SIG-M5 (cell line): ENCODE results near the gene ID4.
"Not testable (repeated sequence)": the region's sequence is repeated elsewhere in the genome, so short reads cannot be mapped to it uniquely, and the experiment has no call there.

Experiments
- DNase-seq: peaks from one replicate; lab custom pipeline; 2025; lab: John Stamatoyannopoulos, UW

Gene ID4

GRCh38 chr6:19833947-19834346 lies 3.2 kb upstream of the ID4 start:
- no peak for DNase-seq

- no peak for DNase-seq
Measured at GRCh38 chr6:19834858-19835257, 2.3 kb upstream of the ID4 start.

- no peak for DNase-seq
Measured at GRCh38 chr6:19835605-19836004, 1.6 kb upstream of the ID4 start.

GRCh38 chr6:19837511-19838441 lies 606 bp downstream of the ID4 start:
- DNase-seq = no peak

GRCh38 chr6:19838442-19839236 lies 1.5 kb downstream of the ID4 start:
- DNase-seq = no peak

GRCh38 chr6:19839237-19839546 lies 2.0 kb downstream of the ID4 start:
- no peak for DNase-seq

- no peak for DNase-seq
Measured at GRCh38 chr6:19839788-19840187, 2.6 kb downstream of the ID4 start.

- DNase-seq = no peak
Measured at GRCh38 chr6:19841181-19841580, 4.0 kb downstream of the ID4 start.

- no peak for DNase-seq
Measured at GRCh38 chr6:19842030-19842615, 5.0 kb downstream of the ID4 start.

GRCh38 chr6:19844689-19845088 lies 7.5 kb downstream of the ID4 start:
- DNase-seq = no peak

- no peak for DNase-seq
Measured at GRCh38 chr6:19845266-19846041, 8.3 kb downstream of the ID4 start.

GRCh38 chr6:19848465-19849029 lies 11.4 kb downstream of the ID4 start:
- DNase-seq = no peak

- no peak for DNase-seq
Measured at GRCh38 chr6:19849196-19849595, 12.0 kb downstream of the ID4 start.

- DNase-seq = no peak
Measured at GRCh38 chr6:19849755-19850154, 12.6 kb downstream of the ID4 start.

- no peak for DNase-seq
Measured at GRCh38 chr6:19851241-19852089, 14.3 kb downstream of the ID4 start.

- no peak for DNase-seq
Measured at GRCh38 chr6:19852090-19852457, 14.9 kb downstream of the ID4 start.

- no peak for DNase-seq
Measured at GRCh38 chr6:19852927-19853326, 15.8 kb downstream of the ID4 start.

GRCh38 chr6:19854421-19855015 lies 17.3 kb downstream of the ID4 start:
- DNase-seq = not testable (repeated sequence)

GRCh38 chr6:19855536-19855935 lies 18.4 kb downstream of the ID4 start:
- DNase-seq = no peak

- no peak for DNase-seq
Measured at GRCh38 chr6:19857139-19857538, 20.0 kb downstream of the ID4 start.
